HG02759 (cell line): ENCODE data around the gene NSUN3.

ENCODE experiments used
- ATAC-seq: cut with Tn5 transposase; IDR thresholded peaks from one replicate; pipeline ENCODE4 v1.9.1; 2021; ENCODE audit warnings: mild to moderate bottlenecking, moderate library complexity; ENCODE audit not compliant: unreplicated experiment

The NSUN3 gene

GRCh38 chr3:94176988-94177745 lies 114.3 kb downstream of the NSUN3 start:
- ATAC-seq: no peak
